Adrenal gland (tissue), 12 donors: Measurements from ENCODE around the gene TMEM138. TPM values are rescaled to one million over a fixed set of nuclear protein-coding genes. Genes with fewer than 3 reads are reported as not detected.
"Not testable (repeated sequence)": the region's sequence is repeated elsewhere in the genome, so short reads cannot be mapped to it uniquely, and the experiment has no call there.

Experiments
- DNase-seq, 7 donors: peaks; one replicate each; pipeline ENCODE4 v3.0.0-alpha.2; 2019 to 2020
- H3K27ac ChIP-seq, 5 donors: fragments of 200-600 bp; sonication (generic) in 4 of 5; 1 replicate in 3 of 5; 2 replicates in 2 of 5; pipeline versions ENCODE4 v1.5.1 to v1.8.0; 2016 to 2020; ENCODE audit warnings: mild to moderate bottlenecking in 1 of 5
- H3K27me3 ChIP-seq: fragments of 200-600 bp; 2 replicates; pipeline ENCODE4 v1.8.0; 2021
- H3K36me3 ChIP-seq, 2 donors: fragments of 200-600 bp; replicated peaks in 1 of 2; 1 replicate in 1 of 2; 2 replicates in 1 of 2; pipeline versions ENCODE4 v1.5.1 to v1.8.0; 2018 to 2022
- H3K4me1 ChIP-seq, 2 donors: fragments of 200-600 bp; replicated peaks in 1 of 2; 1 replicate in 1 of 2; 2 replicates in 1 of 2; pipeline versions ENCODE4 v1.5.1 to v1.8.0; 2018 to 2021
- H3K4me3 ChIP-seq, 4 donors: fragments of 200-600 bp; sonication (generic) in 3 of 4; one replicate each; pipeline ENCODE4 v1.5.1; 2016 to 2018
- H3K9me3 ChIP-seq, 3 donors: fragments of 200-600 bp; sonication (generic) in 1 of 3; replicated peaks in 1 of 3; 1 replicate in 2 of 3; 2 replicates in 1 of 3; pipeline versions ENCODE4 v1.5.1 to v1.8.0; 2016 to 2021
- CTCF ChIP-seq, 6 experiments: fragments of 450-650 bp in 4 of 6; fragments of 200-600 bp in 2 of 6; sonication (generic) in 1 of 6; IDR thresholded peaks; 1 replicate in 5 of 6; 2 replicates in 1 of 6; pipeline versions ENCODE4 v1.5.1 to v1.8.0; 2016 to 2021; ENCODE audit warnings: antibody characterized with exemption in 6 of 6, mild to moderate bottlenecking in 2 of 6, moderate library complexity in 1 of 6
- POLR2A ChIP-seq, 2 donors: fragments of 450-650 bp; IDR thresholded peaks; one replicate each; pipeline ENCODE4 v1.6.1; 2017; ENCODE audit warnings: antibody characterized with exemption in 2 of 2, mild to moderate bottlenecking in 2 of 2, moderate library complexity in 1 of 2
- WGBS, 4 donors: extraction: QIAGEN DNeasy Blood & Tissue Kit in 2 of 4; methylation state at CpG; one replicate each; pipeline versions ENCODE4 v1.1.5 to v1.1.7; 2013 to 2017; 5-methylcytosine and 5-hydroxymethylcytosine counted together
- intact Hi-C, 2 donors: fragments of 100-400 bp; cut with DNase I; formaldehyde crosslinking; loops; one replicate each; pipeline versions ENCODE4 v1.14.1 to v1.15.0; 2022 to 2023
- polyA plus RNA-seq, 3 donors: library from polyadenylated mRNA; stranded (reverse); fragments of 200-250 nt in 2 of 3; fragments of 350-450 nt in 1 of 3; fragmentation: Illumina TruSeq in 1 of 3; extraction: RNeasy Lipid Tissue Mini Kit (QIAGEN cat#74804) in 1 of 3; gene quantifications; one replicate each; pipeline ENCODE4 v1.2.3, GENCODE V29; 2013 to 2014
- total RNA-seq, 9 donors: library from RNA; depleted of rRNA in 4 of 9; stranded (reverse); fragments of >200 nt in 4 of 9; fragments of 120-200 nt in 1 of 9; fragmentation: NEBNext Ultra II Directional in 1 of 9; extraction: Animal tissue kit (Norgen Biotek cat#: 25700) in 1 of 9; gene quantifications; one replicate each; pipeline versions ENCODE4 v1.1.0 to v1.2.4, GENCODE V29; 2013 to 2023
- donor health status: healthy with polysubstance abuse.
- donor health status: Bipolar disorder and iron deficiency.
- donor health status: DM: yes; HTN: yes; CAD: no.
- donor health status: DM: no; HTN: no; CAD: no.
- donor health status: DM: no; HTN: no; CAD: no.
- donor health status: DM: yes; HTN: yes; CAD: no.

Gene TMEM138
- total and polyA plus RNA-seq, 12 donors: 79.4 to 276 (median 147) TPM

GRCh38 chr11:61380884-61381283, 18.7 kb downstream of the TMEM138 start:
- intact Hi-C loops: loop anchor here in 1 of 2 donors (10.0 kb wide), 1 partner anchor 126 kb away; no protein-coding TSS in a partner anchor
- Histone ChIP-seq H3K9me3 (no peaks in the 10 kb centered on the region), H3K4me3 (no peak overlapping the region), H3K27ac (no peak overlapping the region), H3K27me3 (no peaks in the 10 kb centered on the region), H3K36me3 (peaks cover 0 to under 1% of the 10 kb centered on the region in 2 donors), H3K4me1 (peaks cover 15 to 29% of the 10 kb centered on the region in 2 donors)
- no peak for DNase-seq
- 94 to 96% (median 94%) methylated on average over 9 of the region's 9 CpGs for WGBS, 4 donors
- TF ChIP-seq POLR2A (IDR thresholded peaks at IDR 0.05): no peak
- TF ChIP-seq CTCF (IDR thresholded peaks at IDR 0.05): no peak

GRCh38 chr11:61383859-61384258, 21.7 kb downstream of the TMEM138 start:
- not testable (repeated sequence) for DNase-seq, H3K4me1 ChIP-seq, H3K4me3 ChIP-seq, H3K36me3 ChIP-seq, H3K27me3 ChIP-seq, H3K27ac ChIP-seq, H3K9me3 ChIP-seq
- intact Hi-C loops: loop anchor here (2.0 to 10.0 kb wide), 2 partner anchors 47 to 129 kb away; no protein-coding TSS in a partner anchor
- 94 to 98% (median 96%) methylated on average over 3 to 5 of the region's 5 CpGs for WGBS, 4 donors

- 67 to 87% (median 81%) methylated on average over 6 to 15 of the region's 15 CpGs for WGBS, 4 donors
- no peaks in the 10 kb centered on the region for H3K27me3 ChIP-seq
- no peaks in the 10 kb centered on the region for H3K9me3 ChIP-seq
- peak in 5 of 7 donors; percentile 49 to 70 (median 63) for DNase-seq
- H3K27ac ChIP-seq: no peak overlapping the region
- TF ChIP-seq POLR2A (IDR thresholded peaks at IDR 0.05): no peak
- TF ChIP-seq CTCF (IDR thresholded peaks at IDR 0.05): peak in 5 of 6 experiments; percentile 30 to 76 (median 52)
- H3K4me1 ChIP-seq: peaks cover 0 to 5% of the 10 kb centered on the region in 2 donors
- no peaks in the 10 kb centered on the region for H3K36me3 ChIP-seq
- H3K4me3 ChIP-seq: no peak overlapping the region
- intact Hi-C loops: loop anchor here (2.0 to 10.0 kb wide), 3 partner anchors 48 to 130 kb away; no protein-coding TSS in a partner anchor
Observed at GRCh38 chr11:61384271-61385242, 22.4 kb downstream of the TMEM138 start.

GRCh38 chr11:61390161-61390560, 28.0 kb downstream of the TMEM138 start:
- Histone ChIP-seq H3K27ac (no peak overlapping the region), H3K9me3 (no peaks in the 10 kb centered on the region), H3K4me1 (peaks cover 7 to 18% of the 10 kb centered on the region in 2 donors), H3K27me3 (no peaks in the 10 kb centered on the region), H3K36me3 (peaks cover 0 to 8% of the 10 kb centered on the region in 2 donors), H3K4me3 (no peak overlapping the region)
- DNase-seq: no peak
- 68 to 90% (median 84%) methylated on average over 1 of the region's 1 CpG for WGBS, 4 donors
- no peak for TF ChIP-seq POLR2A (IDR thresholded peaks at IDR 0.05)
- no peak for TF ChIP-seq CTCF (IDR thresholded peaks at IDR 0.05)
- intact Hi-C loops: no loop called here
